Activated CD8-positive, alpha-beta memory T cell treated with anti-CD3 and anti-CD28 coated beads for 48 hours (primary cell): ENCODE data around the gene TMEM59.

Source experiments
- DNase-seq, 3 experiments: peaks; one replicate each; pipeline ENCODE4 v3.0.0-alpha.2; 2020; ENCODE audit warnings: low read depth in 2 of 3, low spot score in 2 of 3

The TMEM59 gene

DNA sequence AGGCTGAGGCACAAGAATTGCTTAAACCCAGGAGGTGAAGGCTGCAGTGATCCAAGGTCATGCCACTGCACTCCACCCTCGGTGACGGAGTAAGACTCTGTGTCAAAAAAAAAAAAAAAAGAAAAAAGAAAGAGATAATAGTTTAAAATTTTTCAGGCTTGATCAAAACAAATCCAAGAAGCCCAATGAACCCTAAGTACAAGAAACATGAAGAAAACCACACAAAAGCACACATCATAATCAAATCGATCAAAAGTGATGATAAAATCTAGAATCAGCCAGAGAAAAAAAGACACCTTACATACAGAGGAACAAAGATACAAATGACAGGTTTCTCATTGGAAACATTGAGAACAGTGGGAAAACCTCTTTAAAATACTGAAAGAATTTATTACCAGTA is 66.5 kb downstream of the TMEM59 start:
- no peak for DNase-seq

DNA sequence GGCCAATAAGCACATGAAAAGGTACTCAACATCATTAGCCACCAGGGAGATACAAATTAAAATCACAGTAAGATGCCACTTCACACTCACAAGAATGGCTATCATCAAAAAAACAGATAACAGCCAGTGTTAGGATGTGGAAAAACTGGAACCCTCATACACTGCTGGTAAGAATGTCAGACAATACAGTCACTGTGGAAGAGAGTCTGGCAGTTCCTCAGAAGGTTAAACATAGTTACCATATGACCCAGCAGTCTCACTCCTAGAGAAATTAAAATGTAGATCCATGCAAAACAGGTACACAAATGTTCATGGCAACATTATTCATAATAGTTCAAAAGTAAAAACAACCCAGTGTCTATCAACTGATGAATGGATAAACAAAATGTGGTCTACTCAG is 68.3 kb downstream of the TMEM59 start:
- no peak for DNase-seq

DNA sequence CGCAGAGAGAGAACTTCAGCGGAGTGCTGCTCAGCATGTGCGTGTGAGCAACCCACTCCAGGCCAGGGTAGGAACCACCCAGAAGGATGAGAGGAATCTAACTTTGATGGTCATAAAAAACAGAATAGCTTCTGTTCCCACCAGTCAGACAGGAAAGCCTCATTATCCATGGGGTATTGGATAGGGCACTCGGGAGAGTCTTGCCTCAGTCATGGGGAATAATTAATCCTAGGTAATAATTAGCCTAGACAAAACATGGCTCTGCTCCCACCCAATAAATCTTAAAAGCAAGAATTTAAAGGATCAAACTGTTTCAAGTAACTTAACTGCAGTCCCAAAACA is 70.3 kb downstream of the TMEM59 start:
- DNase-seq, result no peak

DNA sequence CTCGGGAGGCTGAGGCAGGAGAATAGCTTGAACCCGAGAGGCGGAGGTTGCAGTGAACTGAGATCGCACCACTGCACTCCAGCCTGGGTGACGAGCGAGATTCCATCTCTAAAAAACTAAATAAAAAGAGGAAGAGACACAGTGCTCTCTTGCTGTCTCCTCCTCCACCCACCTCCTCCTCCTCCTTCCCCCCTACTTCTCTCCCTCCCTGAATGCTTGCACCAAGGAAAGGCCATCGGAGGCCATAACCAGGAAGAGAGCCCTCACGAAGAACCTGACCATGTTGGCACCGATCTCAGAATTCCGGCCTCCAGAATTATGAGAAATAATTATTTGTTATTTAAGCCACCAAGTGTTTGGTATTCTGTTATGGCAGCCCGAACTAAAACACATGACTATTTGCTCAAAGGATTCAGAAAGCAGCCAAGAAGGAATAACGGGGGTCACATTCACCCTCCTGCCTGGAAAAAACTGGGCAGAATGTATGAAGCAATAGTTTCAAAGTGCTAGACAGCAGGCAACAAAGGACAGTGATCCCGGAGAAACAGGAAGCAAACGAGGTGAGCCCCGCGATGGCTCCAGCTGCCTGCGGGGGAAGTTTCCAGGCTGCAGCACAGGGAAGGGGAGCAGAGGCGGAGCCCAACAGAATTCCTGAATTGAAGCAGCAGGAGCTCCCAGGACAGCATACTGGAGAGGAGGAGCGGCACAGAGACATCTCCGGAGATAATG is 70.8 kb downstream of the TMEM59 start:
- no peak for DNase-seq

DNA sequence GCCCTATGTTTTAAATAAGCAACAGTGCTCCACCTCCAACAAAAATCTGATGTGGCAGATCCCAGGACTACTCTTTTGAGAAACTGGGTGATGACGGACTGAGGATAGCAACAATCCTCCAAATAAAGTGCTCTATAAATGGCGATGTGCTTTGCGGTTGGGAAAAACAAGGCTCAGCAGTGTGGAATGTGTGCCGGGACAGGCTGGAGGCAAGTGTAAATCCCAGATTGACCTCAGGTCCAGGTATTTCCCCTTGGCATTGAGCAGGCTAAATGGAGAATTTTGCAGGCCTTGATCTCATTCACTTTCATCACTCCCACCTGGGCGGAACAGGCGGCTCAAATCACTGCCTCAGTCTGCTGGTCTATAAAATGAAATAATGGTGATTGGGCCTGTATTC is 71.8 kb downstream of the TMEM59 start:
- no peak for DNase-seq

DNA sequence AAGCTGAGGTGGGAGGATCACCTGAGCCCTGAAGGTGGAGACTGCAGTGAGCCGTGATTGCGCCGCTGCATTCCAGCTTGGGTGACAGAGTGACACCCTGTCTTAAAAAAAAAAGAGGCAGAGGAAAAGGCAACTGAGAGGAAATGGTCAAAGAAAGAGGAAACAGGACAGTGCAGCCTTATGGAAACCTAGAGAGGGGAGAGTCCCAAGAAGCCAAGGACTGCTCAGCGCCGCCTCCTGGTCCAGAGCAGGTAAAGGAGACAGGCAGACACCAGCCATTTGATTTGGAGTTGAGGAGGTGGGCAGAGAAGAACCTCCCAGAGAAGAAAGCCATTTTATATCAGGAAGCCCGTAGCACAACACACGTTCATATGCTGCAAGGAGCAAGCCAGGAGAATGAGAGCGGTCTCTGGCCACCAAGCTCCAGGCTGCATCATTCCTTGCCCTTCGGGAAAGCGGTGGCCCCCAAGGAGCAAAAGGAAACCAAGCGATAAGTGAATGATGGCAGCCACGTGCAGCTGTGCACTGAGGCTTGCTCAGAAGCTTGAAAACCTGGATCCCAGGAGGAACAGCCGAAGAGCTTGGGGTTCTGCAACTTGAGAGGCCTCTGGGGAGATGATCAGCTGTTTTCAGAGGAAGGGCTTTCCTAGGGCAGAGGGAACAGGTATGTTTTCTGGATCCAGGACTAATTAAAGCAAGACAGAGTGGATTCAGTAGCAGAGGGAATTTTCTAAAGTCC is 73.1 kb downstream of the TMEM59 start:
- DNase-seq, result no peak
